SIG-M5 treated with dmso at 0.1 percent for 504 hours (cell line): ENCODE measurements around the gene PLA2G4A.
A peak's percentile ranks its signal among the peaks of the same experiment; 100 is the strongest.
"Not testable (repeated sequence)": the region's sequence is repeated elsewhere in the genome, so short reads cannot be mapped to it uniquely, and the experiment has no call there.

Experiments used
- DNase-seq: peaks from one replicate; lab custom pipeline; 2025; ENCODE audit not compliant: unreplicated experiment; lab: John Stamatoyannopoulos, UW

Gene PLA2G4A

DNA sequence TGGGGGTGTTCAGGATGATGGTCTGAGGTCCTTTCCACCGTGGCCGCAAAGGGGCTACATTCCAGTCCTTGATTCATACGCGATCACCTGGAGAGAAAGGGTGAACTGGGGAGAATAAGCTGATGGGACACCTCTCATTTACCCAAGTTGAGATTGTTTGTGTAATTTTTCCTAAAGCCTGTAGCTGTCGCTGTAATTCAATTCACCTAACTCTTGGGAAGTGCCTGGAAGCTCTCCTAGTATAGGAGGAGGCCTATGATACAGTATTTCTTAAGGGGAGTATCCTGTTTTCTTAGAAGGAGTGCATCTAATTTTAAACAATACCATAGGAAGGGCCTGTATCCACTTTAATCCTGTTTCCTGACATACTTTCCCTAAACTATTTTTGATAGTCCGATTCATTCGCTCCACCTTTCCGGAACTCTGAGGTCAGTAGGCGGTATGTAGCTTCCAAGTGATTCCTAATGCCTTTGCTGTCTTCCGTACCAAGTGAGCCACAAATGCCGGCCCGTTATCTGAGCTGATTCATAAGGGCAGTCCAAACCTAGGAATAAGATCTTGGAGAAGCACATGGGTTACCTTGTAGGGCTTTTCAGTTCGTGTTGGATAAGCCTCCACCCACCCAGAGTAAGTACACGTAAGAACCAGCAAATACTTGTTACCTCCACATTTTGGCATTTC, 88.5 kb downstream of the PLA2G4A start:
- DNase-seq = not testable (repeated sequence)

DNA sequence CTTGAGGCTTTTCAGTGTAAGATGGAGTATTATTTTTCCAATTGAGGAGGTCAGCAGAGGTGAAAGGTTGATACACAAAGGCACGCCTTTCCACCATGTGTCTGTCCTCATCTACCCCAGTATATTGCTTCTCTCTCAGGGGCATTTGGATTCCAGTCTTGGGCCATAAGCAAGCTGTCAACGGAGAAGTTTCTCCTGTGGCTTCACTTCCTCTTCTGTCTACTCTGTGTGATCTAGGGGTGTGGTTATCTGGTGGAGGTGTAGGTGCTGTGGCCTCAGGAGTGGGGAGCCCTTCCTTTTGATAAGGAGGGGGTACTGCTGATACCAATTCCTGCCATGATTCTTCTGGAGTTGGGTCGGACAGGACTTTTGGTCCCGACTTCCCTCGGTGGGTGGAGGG, 92.6 kb downstream of the PLA2G4A start:
- DNase-seq = peak; percentile 71

DNA sequence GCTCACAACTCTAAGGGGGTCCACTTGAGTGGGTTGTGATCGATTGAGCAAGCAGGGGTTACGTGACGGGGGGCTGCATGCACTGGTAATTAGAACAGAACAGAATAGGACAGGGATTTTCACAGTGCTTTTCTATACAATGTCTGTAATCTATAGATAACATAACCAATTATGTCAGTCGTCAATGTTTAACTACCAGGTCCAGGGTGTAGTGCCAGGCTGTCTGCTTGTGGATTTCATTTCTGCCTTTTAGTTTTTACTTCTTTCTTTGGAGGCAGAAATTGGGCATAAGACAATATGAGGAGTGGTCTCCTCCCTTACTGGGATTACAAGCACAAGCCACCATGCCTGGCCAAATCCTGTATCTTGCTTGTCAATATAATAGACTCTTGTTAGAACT, 94.1 kb downstream of the PLA2G4A start:
- not testable (repeated sequence) for DNase-seq

DNA sequence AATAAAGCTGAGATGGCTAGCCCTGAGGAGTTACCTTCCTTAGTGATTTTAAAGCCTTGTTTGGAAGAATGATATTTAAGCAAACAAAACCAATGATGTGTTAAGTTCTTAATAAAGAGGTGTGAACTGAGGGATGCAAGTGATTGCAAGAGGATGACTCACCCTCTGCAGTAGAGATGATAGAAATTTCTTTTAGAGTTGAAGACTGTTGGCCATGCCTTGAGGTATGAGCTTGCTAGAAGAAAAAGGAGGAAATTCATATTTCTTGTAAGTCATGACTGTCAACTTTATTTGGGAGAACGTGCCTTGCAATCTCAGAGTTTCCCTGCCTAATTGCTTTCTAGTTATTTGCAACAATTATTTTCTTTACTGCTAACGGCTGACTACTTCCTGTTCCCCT, 94.7 kb downstream of the PLA2G4A start:
- DNase-seq = peak; percentile 43

DNA sequence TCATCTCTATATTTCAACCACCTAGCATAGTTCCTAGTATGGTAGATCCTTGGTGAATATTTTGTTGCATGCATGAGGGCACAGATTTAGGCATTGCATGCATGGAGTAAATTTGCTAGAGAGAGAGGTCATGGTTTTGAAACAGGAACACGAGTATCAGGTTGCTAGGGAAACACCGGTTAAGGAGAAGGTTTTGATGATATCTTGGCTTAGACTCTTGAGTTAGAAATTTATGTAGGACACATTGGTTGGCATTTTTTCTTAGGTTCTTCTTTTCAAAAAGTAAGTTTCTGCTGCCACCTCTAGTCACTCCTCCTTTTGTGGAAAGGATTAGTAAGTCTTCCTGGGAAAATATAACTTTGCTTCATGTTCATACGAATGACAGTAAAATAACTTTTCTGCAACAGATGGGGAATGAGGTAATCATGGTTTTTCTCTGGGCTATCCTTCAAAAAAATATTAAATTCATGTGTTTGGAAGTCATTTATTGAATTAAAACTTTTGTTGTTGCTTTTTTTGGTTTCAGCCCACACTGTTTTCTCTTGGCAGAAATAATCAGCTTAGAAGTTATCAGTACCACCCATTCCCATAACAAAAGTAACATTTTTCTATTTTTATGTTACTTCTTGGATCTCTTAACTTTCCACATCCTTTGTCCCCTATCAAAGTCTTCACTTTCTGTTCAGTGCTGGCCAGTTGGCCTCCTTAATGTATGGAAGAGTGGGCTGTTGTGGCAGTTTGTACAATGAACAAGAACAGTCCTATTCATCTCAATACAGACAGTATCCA, 97.3 kb downstream of the PLA2G4A start:
- DNase-seq = no peak

DNA sequence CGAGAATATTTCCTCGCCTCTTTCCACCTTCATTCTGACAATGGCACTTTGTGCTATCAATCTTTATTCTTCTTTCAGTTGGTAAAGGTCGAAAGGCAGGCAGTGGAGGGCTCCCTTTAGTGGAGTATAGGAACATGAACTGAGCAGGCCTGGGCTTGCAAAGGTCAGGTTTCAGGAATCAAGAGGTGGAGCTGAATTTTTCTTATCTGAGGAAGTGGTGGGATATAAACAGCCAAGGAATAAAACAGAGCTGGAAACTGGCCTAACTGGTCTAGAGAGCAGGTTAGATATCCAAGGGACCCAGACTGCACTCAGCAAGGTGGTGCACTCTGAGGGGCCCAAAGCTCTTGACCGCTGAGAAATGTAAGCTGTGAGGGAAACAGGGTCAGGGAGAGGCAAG, 99.1 kb downstream of the PLA2G4A start:
- DNase-seq = no peak

DNA sequence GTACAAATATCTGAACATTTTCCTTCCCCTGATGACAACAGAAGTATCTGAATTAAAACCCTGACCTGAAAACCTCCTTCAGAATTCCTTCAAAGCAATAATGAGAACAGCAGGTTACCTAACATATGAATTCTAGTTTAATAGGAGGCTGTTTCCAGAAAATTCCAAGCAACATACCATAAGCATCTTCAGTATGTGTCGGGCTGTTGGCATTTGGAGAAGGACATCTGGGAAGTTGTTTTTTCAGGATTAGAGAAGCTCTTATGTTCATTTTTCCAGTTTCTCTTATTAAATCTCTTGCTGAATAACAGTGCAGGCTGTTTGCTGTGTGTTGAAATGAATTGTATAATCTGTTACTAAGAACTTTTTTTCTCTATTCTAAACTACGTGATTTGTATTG, 101.5 kb downstream of the PLA2G4A start:
- DNase-seq = no peak

DNA sequence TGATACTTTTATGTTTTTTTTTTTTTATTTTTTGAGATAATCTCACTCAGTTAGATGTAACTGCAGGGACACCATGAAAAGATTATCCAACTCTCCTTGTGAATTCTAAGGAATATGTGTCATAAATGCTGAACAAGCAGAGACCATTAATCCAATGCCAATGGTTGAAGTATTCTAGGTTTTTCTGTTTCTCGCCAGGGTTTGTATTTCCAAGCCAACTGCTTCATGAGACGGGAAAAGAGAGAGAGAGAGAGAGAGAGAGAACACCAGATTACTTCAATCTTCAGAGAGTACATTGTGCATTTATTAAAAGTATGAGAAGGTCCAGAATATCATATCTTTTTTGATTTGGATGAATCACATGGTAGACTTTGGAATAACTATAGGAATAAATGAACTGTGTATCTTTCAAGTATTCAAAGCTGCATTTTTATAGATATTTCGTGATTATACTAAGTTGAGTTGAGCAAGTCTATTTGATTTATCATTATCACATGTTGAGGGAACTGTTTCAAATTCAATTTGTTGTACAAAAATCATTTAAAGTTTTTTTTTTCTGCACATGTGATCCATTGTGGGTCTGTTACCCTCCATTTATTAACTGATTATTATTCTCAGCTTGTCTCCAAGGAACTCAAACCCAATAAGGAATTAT, 108.4 kb downstream of the PLA2G4A start:
- DNase-seq = no peak

DNA sequence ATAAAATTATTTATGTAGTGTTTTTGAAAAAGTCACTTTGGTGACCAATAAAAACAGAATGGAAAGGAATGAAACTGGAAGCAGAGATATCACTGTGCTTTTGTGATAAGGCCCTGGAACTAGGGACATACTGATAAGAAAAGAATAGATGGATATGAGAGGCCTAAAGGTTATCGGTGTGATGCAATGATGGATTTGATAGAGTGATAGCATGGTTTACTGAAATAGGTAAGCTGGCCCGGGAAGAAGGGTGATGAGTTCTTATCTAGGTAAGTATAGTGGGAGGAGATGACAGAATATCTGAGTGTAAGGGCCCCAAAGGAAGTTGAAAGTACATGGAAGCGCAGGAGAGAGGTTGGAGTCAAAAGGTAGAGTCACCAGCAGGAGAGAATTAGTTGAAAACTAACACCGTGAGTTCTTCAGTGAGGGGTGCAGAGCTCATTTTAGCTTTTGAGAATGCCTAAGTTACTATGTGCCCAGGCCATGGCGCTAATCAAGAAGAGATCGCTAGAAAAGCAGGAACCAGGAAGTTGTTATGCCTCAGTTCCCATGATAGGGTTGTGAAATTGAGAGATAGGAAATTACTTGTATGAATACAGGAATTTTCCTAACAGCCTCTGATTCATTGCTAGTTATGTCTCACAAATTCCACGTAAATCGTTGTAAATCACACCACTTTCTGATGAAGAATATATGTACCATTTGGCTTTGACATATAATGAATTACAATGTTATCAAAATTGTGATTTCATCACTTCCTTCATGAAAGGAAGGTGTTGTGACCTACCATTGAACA, 115.3 kb downstream of the PLA2G4A start:
- DNase-seq = no peak

DNA sequence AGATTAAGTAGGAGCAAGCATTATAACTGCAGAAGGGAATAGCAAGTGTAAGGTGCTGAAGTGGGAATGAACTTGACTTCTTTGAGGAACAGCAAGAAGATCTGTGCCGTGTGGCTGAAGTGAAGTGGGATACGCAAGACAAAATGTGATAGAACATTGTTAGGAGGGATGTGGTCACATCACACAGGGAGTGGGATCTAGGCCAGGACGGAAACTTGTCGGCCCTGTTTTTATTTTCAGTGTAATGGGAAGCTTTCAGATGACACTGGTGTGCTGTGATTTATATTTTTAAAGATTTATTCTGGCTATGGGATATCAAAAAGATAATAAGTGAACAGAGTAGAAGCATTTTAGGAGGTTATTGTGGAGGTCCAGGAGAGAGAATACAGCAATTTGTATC, 116.4 kb downstream of the PLA2G4A start:
- no peak for DNase-seq

DNA sequence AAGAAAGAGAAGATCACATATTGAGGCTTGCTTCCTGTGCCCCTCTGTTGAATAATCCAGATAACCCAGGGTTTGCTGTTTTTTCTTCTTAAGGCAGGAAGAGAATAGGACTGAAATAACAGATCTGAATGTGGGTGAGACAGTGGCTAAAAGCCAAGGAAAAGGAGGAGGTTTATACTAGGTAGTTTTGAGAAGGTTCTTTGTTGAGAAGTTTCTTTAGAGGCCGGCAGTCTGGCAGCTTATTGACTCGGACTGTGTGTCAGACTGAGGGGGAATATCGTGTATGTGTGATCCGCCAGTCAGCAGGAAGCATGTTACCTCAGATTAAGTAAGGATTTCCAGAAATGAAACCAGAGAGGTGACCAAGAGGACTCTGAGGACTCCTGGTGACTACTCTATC, 119.8 kb downstream of the PLA2G4A start:
- DNase-seq = no peak

DNA sequence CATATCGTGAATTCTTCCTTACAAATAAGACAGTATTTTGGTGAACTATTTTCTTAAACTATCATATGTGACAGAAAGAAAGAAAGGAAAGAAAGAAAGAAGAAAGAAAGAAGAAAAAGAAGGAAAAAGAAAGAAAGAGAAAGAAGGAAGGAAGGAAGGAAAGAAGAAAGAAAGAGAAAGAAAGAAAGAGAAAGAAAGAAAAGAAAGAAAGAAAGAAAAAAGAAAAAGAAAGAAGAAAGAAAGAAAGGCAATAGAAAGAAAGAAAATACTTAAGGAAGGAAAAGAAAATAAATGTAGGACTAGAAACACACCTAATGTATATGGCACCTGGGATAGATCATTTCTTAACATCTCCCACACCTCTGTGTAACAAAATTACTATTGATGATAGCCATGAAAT, 120.4 kb downstream of the PLA2G4A start:
- DNase-seq = no peak

DNA sequence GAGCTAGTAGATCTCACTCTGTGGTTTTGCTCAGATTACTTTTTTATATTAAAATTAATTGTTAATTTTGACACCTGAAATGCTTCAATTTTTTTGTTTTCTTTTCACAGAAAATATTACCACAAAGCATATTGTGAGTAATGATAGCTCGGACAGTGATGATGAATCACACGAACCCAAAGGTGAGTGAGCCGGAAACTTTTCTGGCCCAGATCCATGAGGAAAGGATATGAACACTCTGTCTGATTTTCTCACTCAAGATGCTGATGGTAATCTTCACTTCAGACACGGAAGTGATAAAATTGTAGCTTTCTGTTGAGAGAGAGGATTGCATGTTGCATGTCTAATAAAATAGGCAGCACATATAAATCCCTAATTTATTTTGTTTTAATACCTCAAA, 121.8 kb downstream of the PLA2G4A start:
- no peak for DNase-seq

DNA sequence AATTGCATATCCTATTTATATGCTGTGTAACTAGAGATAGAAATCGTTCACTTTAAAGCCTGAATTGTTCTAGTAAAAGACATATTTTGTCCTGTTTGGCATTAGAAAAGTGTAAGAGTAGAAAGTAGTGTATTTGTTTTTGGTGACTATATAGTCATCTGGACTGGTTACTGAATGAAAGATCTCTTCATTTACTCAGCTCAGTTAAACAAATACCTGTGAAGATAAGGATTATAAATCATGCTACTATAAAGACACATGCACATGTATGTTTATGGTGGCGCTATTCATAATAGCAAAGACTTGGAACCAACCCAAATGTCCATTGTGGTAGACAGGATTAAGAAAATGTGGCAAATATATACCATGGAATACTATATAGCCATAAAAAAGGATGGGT, 125.1 kb downstream of the PLA2G4A start:
- no peak for DNase-seq

DNA sequence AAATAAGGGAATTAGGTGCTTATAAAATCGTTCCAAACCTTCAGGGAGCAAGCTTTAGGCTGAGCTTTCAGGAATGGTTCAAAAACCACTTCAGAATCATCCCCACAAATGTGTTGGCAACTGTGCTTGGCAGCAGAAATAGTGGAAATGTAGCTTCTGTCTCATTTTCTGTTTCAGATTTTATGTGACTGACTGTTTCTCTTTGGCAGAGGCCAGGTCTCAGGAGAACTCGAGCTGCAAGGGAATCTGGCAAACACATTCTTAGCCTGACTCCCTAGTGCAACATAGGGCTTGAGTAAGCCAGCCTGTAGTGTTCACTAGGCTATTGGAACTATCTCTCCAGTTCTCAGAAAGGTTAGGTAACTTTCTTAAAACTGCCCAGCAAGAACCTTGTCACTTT, 128.6 kb downstream of the PLA2G4A start:
- DNase-seq = no peak

DNA sequence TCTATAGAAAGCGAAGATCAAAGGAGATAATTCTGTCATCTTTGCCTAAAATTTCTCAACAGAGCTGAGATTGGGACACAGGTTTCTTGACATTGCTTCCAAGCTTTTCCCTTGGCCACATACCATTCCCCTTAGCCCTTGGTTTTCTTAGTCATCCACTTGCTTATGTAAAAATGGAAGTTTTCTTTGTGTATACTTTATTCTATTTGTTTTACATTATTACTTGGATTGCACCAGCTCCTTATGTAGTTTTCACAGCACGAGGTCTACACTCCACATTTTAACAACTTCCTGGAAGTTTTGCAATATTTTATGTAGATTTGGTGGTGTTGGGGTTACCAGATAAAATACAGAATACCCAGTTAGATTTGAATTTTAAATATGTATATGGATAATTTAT, 129.8 kb downstream of the PLA2G4A start:
- peak; percentile 54 for DNase-seq

DNA sequence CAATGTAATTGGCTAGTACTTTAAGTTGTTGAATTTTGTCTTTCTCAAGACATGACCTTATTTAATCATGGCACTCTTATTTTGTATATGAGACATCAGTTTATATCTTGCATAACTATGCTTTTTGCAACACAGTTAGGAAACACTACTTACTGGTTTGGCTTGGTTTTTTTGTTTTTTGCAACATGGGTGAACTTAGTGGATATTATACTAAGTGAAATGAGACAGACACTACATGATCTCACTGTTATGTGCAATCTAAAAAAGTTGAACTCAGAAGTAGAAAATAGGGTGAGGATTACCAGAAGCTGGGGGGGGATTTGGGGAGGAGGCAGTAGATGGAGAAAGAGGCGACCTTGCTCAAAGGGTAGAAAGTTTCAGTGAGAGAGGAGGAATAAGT, 132.1 kb downstream of the PLA2G4A start:
- DNase-seq = peak; percentile 62

DNA sequence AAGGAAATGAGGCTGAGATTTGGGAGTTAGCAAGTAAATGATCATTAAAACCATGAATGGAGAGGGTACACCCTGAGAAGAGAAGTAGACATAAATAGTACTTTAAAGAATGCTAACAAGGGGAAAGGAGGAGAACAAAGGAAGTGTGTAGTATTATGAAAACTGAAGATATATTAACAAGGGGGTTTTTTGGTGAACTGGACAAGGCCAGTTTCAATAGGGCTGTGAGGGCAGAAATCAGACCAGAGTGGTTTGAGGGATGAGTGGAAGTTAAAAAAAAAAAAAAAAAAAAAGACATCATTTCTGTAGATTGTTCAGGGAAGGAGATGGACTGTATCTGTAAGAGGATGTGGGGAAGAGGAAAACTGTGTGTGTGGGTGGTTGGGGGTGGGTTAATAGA, 137.1 kb downstream of the PLA2G4A start:
- no peak for DNase-seq

DNA sequence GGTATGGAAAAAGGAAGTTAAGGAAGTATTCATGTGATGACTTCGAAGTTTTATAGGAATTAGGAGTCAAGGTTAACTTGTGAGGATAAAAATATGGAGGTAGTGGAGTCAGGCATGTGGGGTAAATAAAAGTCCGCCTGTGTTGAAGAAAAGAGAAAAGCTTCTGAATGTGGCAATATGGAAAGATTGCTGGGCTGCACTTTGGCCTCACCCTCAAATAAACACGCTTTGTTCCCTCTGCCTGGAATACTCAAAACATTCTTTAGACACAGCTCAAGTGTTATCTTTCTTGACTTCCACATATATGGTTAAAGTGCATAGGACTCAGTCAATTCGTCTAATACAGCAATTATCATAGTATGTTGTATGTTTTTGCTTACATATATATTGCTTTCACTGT, 137.7 kb downstream of the PLA2G4A start:
- DNase-seq = no peak

DNA sequence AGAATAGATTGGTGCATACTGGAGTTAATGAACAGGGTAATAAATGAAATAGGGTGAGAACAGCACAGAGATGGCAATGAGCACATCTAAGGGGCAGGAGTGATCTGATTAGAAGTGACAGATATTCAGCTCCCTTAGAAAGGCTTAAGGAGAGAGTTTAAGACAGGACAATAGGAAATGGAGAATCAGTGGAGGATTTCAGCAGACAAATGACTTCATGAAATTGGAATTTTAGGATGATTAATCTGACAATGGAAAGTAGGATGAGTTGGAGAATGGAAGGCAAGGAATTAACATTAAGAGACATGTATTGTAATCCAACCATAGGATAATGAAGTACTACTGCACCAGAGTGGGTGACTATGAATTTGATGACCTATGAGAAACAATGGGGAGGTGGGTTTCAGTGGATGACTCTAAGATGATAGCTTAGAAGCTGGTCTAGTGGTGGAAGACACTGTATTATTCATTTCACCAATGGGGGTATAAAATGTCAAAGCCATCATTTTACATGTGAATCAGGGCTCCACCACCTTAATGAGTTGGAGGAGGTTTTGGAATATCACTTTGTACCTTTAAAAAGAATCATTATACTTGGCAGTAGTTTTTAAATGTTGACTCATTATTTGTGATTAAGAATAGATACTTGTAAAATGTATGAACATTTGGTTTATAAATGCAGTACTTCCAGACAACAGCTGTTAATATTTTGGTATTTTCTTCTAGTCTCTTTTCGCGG, 139.1 kb downstream of the PLA2G4A start:
- DNase-seq = no peak

DNA sequence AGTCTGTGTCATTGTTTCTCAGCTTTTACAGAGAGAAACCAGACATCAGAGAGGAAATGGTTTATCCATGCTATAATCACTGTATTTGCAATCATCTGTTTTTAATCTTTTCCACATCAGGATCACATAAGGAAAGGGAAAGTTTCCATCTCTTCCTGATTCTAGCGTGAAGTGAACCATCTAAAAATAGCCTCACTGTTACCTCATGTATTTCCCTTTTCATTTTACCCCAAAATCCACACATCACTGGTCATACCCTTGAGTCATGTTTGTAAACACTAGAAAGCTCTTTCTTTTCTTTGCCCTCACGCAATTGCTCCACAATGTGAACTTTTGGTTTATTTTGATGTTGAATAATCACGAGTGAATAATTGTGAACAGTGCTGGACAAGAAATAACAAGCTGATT, 146.0 kb downstream of the PLA2G4A start:
- DNase-seq = no peak
